Activated CD4-positive, alpha-beta T cell treated with anti-CD3 and anti-CD28 coated beads for 4 hours (primary cell): Measurements from ENCODE around the gene RBM39.
A peak's percentile ranks its signal among the peaks of the same experiment; 100 is the strongest.

Source experiments
- DNase-seq, 2 donors: peaks; one replicate each; pipeline ENCODE4 v3.0.0-alpha.2; 2020

The RBM39 gene

GRCh38 chr20:35665949-35666288 lies 76.1 kb downstream of the RBM39 start:
- no peak for DNase-seq

GRCh38 chr20:35664466-35665206 lies 77.4 kb downstream of the RBM39 start, which contains the start of the genes CPNE1 and RBM12:
TSS of gene CPNE1 (minus strand) at chr20:35664900. CDS start at chr20:35632923, 31,977 bp downstream.
TSS of gene RBM12 (minus strand) at chr20:35664900. CDS start at chr20:35655322, 9,578 bp downstream.
- peak; percentile 90 to 91 for DNase-seq

- peak; percentile 52 to 61 for DNase-seq
Measured at GRCh38 chr20:35663516-35664465, 78.3 kb downstream of the RBM39 start.

- no peak for DNase-seq
Measured at GRCh38 chr20:35662551-35662950, 79.5 kb downstream of the RBM39 start.

- no peak for DNase-seq
Measured at GRCh38 chr20:35661908-35662307, 80.2 kb downstream of the RBM39 start.

- DNase-seq = peak in 1 of 2 donors; percentile 18
Measured at GRCh38 chr20:35661053-35661452, 81.0 kb downstream of the RBM39 start.

GRCh38 chr20:35660122-35660937 lies 81.7 kb downstream of the RBM39 start:
- DNase-seq = no peak

- no peak for DNase-seq
Measured at GRCh38 chr20:35657271-35657670, 84.8 kb downstream of the RBM39 start.

- no peak for DNase-seq
Measured at GRCh38 chr20:35654415-35654814, 87.6 kb downstream of the RBM39 start.

GRCh38 chr20:35653893-35654292 lies 88.2 kb downstream of the RBM39 start:
- DNase-seq = no peak
